ENCODE measurements around the gene ST7L. TPM values are rescaled to one million over a fixed set of nuclear protein-coding genes. Genes with fewer than 3 reads are reported as not detected.

The ST7L gene
- total RNA-seq, 2 experiments from 2014 or later, result 25.5 to 29.8 TPM

GRCh38 chr1:112620377-112620695 lies 1.4 kb upstream of the ST7L start:
- intact Hi-C loops (cut with DNase I, micrococcal nuclease), result loop anchor here in 1 of 2 experiments (10.0 kb wide), 2 partner anchors 334 to 454 kb away; partner anchors contain the start of genes LRIG2 and SLC16A1
- Histone ChIP-seq H3K4me1 (ENCODE audit: insufficient read depth, low read length) (peaks cover 43% of the 10 kb centered on the region), H3K9me3 (ENCODE audit: control insufficient read depth in 1 of 2, insufficient read depth in 1 of 2, low read length in 2 of 2) (no peaks in the 10 kb centered on the region), H3K4me3 (ENCODE audit: low read length) (peak overlapping the region; percentile 69), H3K27me3 (ENCODE audit: control insufficient read depth in 1 of 2, insufficient read depth in 2 of 2, low read length in 2 of 2) (no peaks in the 10 kb centered on the region), H3K27ac (ENCODE audit: low read depth in 1 of 2, low read length in 2 of 2) (peak overlapping the region; percentile 98 to 100), H3K36me3 (ENCODE audit: insufficient read depth, low read length) (peaks cover 6% of the 10 kb centered on the region)
- CTCF ChIA-PET, result interaction anchor here (2.1 kb wide), 1 partner anchor 53 kb away, joined by 6 read pairs; no protein-coding TSS in a partner anchor
- POLR2A ChIA-PET, result interaction anchor here (0.6 to 6.3 kb wide), 10 partner anchors 10 to 95 kb away, joined by 3 to 134 read pairs (median 5); partner anchors contain the start of genes MOV10 and PPM1J
- H3K9me3 Mint-ChIP-seq, result no peaks in the 10 kb centered on the region
- H3K27me3 Mint-ChIP-seq, result no peaks in the 10 kb centered on the region
- H3K4me1 Mint-ChIP-seq (ENCODE audit: low read depth), result peaks cover 60% of the 10 kb centered on the region
- no peak for ATAC-seq (ENCODE audit: poor library complexity)
- peak overlapping the region; percentile 100 for H3K4me3 Mint-ChIP-seq
- no peak for TF ChIP-seq CTCF (IDR thresholded peaks at IDR 0.05)
- DNase-seq, result no peak
- peaks cover 66% of the 10 kb centered on the region for H3K36me3 Mint-ChIP-seq (ENCODE audit: low read depth)
- H3K27ac Mint-ChIP-seq, result peak overlapping the region; percentile 95

GRCh38 chr1:112619518-112620376 lies 806 bp upstream of the ST7L start, which contains the start of gene CAPZA1:
CAPZA1 (plus strand) TSS chr1:112619832; CDS start chr1:112619845, 13 bp downstream.
- no peaks in the 10 kb centered on the region for H3K27me3 ChIP-seq (ENCODE audit: control insufficient read depth in 1 of 2, insufficient read depth in 2 of 2, low read length in 2 of 2)
- H3K27me3 Mint-ChIP-seq, result no peaks in the 10 kb centered on the region
- no peaks in the 10 kb centered on the region for H3K9me3 Mint-ChIP-seq
- H3K4me3 Mint-ChIP-seq, result peak within 1 kb of the TSS; percentile 100
- peaks cover 60% of the 10 kb centered on the region for H3K36me3 Mint-ChIP-seq (ENCODE audit: low read depth)
- POLR2A ChIA-PET, result interaction anchor here (0.6 to 6.3 kb wide), 19 partner anchors 9 to 1309 kb away, joined by 3 to 134 read pairs (median 4); partner anchors contain the start of genes AP4B1, HIPK1, MOV10 and PPM1J
- peak within 1 kb of the TSS; percentile 69 for H3K4me3 ChIP-seq (ENCODE audit: low read length)
- H3K9me3 ChIP-seq (ENCODE audit: control insufficient read depth in 1 of 2, insufficient read depth in 1 of 2, low read length in 2 of 2), result no peaks in the 10 kb centered on the region
- peak within 1 kb of the TSS; percentile 95 for H3K27ac Mint-ChIP-seq
- H3K4me1 Mint-ChIP-seq (ENCODE audit: low read depth), result peaks cover 54% of the 10 kb centered on the region
- ATAC-seq (ENCODE audit: poor library complexity), result peak; percentile 67
- H3K36me3 ChIP-seq (ENCODE audit: insufficient read depth, low read length), result peaks cover 10% of the 10 kb centered on the region
- DNase-seq, result peak; percentile 80 to 96 (median 88)
- intact Hi-C loops (cut with DNase I, micrococcal nuclease), result loop anchor here (2.0 to 10.0 kb wide), 5 partner anchors 87 to 455 kb away; partner anchors contain the start of genes SLC16A1 (in 2 of the 2), LRIG2 (in 1 of the 2), PPM1J (in 1 of the 2) and RHOC (in 1 of the 2)
- peaks cover 38% of the 10 kb centered on the region for H3K4me1 ChIP-seq (ENCODE audit: insufficient read depth, low read length)
- CTCF ChIA-PET, result interaction anchor here (0.9 to 2.1 kb wide), 2 partner anchors 54 to 55 kb away, joined by 3 to 6 read pairs; no protein-coding TSS in a partner anchor
- peak within 1 kb of the TSS; percentile 98 to 100 for H3K27ac ChIP-seq (ENCODE audit: low read depth in 1 of 2, low read length in 2 of 2)
- TF ChIP-seq CTCF (IDR thresholded peaks at IDR 0.05), result no peak

GRCh38 chr1:112618114-112618720 lies 724 bp downstream of the ST7L start:
- peak; percentile 65 for ATAC-seq (ENCODE audit: poor library complexity)
- H3K9me3 Mint-ChIP-seq, result no peaks in the 10 kb centered on the region
- peaks cover 63% of the 10 kb centered on the region for H3K36me3 Mint-ChIP-seq (ENCODE audit: low read depth)
- ChIA-PET CTCF (interaction anchor here (0.9 to 1.7 kb wide), 5 partner anchors 33 to 227 kb away, joined by 3 to 7 read pairs (median 4); partner anchors contain the start of gene MOV10), POLR2A (interaction anchor here (0.8 to 6.3 kb wide), 19 partner anchors 10 to 1329 kb away, joined by 3 to 134 read pairs (median 4); partner anchors contain the start of genes MOV10, PPM1J and SLC16A1)
- H3K4me1 ChIP-seq (ENCODE audit: insufficient read depth, low read length), result peaks cover 25% of the 10 kb centered on the region
- DNase-seq, result peak in 8 of 14 experiments; percentile 12 to 78 (median 51)
- H3K27me3 Mint-ChIP-seq, result no peaks in the 10 kb centered on the region
- peaks cover 48% of the 10 kb centered on the region for H3K4me1 Mint-ChIP-seq (ENCODE audit: low read depth)
- peak overlapping the region; percentile 95 for H3K27ac Mint-ChIP-seq
- no peak for TF ChIP-seq CTCF (IDR thresholded peaks at IDR 0.05)
- intact Hi-C loops (cut with DNase I, micrococcal nuclease), result loop anchor here (1.0 to 5.0 kb wide), 4 partner anchors 55 to 339 kb away; partner anchors contain the start of genes PPM1J (in 1 of the 2), RHOC (in 1 of the 2) and SLC16A1 (in 1 of the 2)
- peaks cover 19% of the 10 kb centered on the region for H3K36me3 ChIP-seq (ENCODE audit: insufficient read depth, low read length)
- H3K27me3 ChIP-seq (ENCODE audit: control insufficient read depth in 1 of 2, insufficient read depth in 2 of 2, low read length in 2 of 2), result no peaks in the 10 kb centered on the region
- H3K27ac ChIP-seq (ENCODE audit: low read depth in 1 of 2, low read length in 2 of 2), result peak overlapping the region; percentile 98 to 100
- H3K4me3 ChIP-seq (ENCODE audit: low read length), result peak overlapping the region; percentile 69
- H3K4me3 Mint-ChIP-seq, result peak overlapping the region; percentile 100
- no peaks in the 10 kb centered on the region for H3K9me3 ChIP-seq (ENCODE audit: control insufficient read depth in 1 of 2, insufficient read depth in 1 of 2, low read length in 2 of 2)

All from CD4-positive, alpha-beta T cell (primary cell).